HG02943 (cell line): Measurements from ENCODE around the gene CNOT8.
"Not testable (repeated sequence)": the region's sequence is repeated elsewhere in the genome, so short reads cannot be mapped to it uniquely, and the experiment has no call there.

Experiments
- ATAC-seq: cut with Tn5 transposase; IDR thresholded peaks from one replicate; pipeline ENCODE4 v1.9.1; 2021; ENCODE audit warnings: mild to moderate bottlenecking, low read depth, moderate library complexity; ENCODE audit not compliant: unreplicated experiment

The CNOT8 gene

DNA sequence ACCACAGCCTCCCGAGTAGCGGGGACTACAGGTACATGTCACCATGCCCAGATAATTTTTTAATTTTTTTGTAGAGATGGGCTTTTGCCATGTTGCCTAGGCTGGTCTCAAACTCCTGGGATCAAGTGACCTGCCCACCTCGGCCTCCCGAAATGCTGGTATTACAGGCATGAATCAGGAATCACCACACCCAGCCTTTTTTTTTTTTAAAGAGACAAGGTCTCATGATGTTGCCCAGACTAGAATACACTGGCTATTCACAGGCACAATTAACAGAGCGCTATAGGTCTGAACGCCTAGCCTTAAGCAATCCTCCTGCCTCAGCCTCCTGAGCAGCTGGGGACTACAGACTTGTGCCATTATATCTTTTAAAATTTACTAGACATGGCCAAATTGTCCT lies 43.5 kb downstream of the CNOT8 start:
- no peak for ATAC-seq

GRCh38 chr5:154905601-154906000 lies 47.2 kb downstream of the CNOT8 start:
- not testable (repeated sequence) for ATAC-seq

DNA sequence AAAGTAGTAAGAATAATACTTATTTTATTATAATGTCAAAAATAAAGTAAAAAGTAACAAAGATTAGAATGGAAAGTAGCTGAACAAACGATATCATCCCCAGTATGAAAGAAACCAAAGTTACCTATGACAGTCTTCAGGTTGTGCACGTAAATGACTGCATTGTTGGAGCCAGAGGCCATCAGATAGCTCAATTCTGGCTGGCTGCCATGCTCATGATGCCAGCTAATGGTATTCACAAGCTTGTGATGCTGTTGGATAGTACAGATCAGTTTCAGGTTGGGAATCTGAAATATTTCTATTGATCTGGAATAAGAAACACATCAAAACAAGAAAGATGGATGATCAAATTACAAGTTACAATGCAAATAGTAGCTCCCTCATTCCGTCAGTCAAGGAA lies 58.4 kb downstream of the CNOT8 start:
- ATAC-seq: no peak

DNA sequence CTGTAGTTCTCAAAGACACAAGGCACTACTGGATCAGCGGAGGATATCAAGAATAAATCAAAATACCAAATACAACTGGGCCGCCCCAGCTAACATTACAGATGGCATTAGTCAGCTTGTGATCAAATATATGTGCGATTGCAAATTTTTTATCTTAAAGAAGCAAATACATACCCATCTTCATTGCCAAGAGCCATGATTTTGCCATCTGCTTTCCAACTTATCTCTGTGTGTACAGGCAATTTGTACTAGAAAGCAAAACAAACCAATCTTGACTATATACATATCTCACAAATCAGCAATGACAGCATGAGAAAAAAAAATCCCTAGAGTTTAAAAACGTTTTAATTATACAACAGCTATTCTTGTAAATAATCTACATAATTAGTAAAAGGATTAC lies 59.3 kb downstream of the CNOT8 start:
- no peak for ATAC-seq

DNA sequence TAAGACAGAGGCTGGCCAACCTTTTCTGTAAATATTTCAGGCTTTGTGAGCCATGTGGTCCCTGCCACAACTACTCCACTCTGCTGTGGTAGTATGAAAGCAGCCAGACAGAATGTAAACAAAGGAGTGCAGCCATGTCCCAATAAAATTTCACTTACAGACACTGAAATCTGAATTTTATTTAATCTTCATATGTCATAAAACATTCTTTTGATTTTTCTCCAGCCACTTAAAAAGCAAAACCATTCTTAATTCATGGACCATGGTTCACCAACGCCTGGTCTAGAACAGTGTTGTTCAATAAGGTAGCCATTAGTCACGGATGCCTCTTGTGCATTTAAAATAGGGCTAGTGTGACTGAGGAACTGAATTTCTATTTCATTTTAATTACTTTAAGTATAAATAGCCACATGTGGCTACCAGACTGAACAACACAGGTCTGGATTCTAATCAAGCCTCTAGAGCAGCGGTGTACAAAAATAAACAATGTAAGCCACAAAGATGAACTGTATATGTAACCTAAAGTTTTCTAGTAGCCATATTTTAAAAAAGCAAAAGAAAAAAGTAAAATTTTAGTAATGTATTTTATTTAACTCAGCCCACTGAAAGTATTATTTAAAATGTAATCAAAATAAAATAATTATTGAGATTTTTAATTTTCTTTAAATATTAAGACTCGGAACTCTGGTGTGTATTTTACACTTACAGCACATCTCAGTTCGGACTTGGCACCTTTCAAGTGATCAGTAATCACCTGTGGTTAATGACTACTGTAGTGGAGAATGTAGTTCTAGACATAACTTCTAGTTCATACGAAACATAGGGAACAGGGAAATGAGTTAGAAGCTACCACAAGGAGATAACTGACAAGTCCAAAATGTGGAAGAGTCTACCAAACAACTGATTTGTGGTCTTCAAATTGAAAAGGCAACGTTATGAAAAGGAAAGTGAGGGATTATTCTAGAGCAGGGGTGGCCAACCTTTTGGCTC lies 65.3 kb downstream of the CNOT8 start:
- ATAC-seq: no peak
